ENCODE measurements around the gene PAQR4.

Gene PAQR4

DNA sequence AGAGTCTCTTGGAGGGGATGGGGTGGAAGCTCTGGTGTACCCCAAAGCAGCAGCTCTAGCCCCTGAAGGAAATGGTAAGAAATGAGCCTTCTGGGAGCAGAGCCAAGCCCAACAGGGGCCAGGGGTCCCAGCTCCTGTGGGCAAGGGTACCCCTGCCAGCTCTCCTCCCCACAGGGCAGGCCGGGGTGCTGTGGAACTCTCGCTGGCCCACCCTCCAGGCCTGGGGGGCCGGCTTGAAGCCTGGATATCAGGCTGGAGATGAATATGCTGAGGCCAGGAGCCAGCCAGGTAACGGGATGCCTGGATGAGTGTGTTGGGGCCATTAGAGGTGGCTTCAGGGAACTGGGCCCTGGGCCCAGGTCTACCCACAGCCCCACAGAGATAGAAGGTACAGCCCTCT lies 31.4 kb downstream of the PAQR4 start:
- H3K79me2 ChIP-seq (ENCODE audit: low read length), result no peaks in the 10 kb centered on the region
- no peaks in the 10 kb centered on the region for H3K9me2 ChIP-seq (replicated peaks; ENCODE audit: insufficient read depth, low read length)
- H3K4me2 ChIP-seq (ENCODE audit: low read depth, low read length), result no peak overlapping the region
- H3K4me1 ChIP-seq (ENCODE audit: low read length), result no peaks in the 10 kb centered on the region
- DNase-seq, result no peak
- H3K9ac ChIP-seq (ENCODE audit: low read length), result no peak overlapping the region
- no peak overlapping the region for H3K4me3 ChIP-seq (ENCODE audit: low read length)
- no peak for TF ChIP-seq EZH2 (optimal IDR thresholded peaks at IDR 0.05; ENCODE audit: low read depth, low read length)
- TF ChIP-seq EZH2phosphoT487 (IDR thresholded peaks at IDR 0.05; ENCODE audit: low read length), result no peak
- TF ChIP-seq, protein P1, sequence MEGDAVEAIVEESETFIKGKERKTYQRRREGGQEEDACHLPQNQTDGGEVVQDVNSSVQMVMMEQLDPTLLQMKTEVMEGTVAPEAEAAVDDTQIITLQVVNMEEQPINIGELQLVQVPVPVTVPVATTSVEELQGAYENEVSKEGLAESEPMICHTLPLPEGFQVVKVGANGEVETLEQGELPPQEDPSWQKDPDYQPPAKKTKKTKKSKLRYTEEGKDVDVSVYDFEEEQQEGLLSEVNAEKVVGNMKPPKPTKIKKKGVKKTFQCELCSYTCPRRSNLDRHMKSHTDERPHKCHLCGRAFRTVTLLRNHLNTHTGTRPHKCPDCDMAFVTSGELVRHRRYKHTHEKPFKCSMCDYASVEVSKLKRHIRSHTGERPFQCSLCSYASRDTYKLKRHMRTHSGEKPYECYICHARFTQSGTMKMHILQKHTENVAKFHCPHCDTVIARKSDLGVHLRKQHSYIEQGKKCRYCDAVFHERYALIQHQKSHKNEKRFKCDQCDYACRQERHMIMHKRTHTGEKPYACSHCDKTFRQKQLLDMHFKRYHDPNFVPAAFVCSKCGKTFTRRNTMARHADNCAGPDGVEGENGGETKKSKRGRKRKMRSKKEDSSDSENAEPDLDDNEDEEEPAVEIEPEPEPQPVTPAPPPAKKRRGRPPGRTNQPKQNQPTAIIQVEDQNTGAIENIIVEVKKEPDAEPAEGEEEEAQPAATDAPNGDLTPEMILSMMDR (IDR thresholded peaks at IDR 0.05; ENCODE audit: low read length), result no peak
- no peaks in the 10 kb centered on the region for H3K9me3 ChIP-seq (replicated peaks; ENCODE audit: insufficient read depth, low read length)
- H3F3A ChIP-seq (ENCODE audit: insufficient read depth, low read length), result no peaks in the 10 kb centered on the region
- no peaks in the 10 kb centered on the region for H4K20me1 ChIP-seq (ENCODE audit: insufficient read depth, low read length)
- no peaks in the 10 kb centered on the region for H3K36me3 ChIP-seq (replicated peaks; ENCODE audit: insufficient read depth, low read length)
- H3K27ac ChIP-seq (ENCODE audit: low read length), result no peak overlapping the region
- no peak overlapping the region for H2AFZ ChIP-seq (ENCODE audit: low read length)
- peaks cover 72% of the 10 kb centered on the region for H3K27me3 ChIP-seq (replicated peaks; ENCODE audit: insufficient read depth, low read length)

DNA sequence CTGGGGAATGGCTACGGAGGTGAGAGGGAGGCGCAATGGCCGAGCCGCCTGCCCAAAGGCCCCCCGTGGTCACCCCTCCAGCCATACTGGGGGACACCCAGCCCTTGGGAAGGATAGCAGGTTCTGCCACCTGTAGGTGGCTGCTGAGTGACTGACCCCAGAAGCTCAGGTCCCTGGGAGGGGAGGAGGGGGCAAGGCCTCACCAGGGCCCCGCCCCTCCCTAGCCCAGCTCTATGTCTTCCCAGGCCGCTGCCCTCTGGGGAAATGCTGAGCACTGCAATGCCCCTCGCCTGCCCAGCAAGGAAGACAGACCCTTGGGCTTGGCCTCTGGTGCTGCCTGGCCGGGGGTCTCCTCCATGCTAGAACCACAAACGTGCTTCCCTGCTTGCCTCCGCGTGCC lies 32.2 kb downstream of the PAQR4 start:
- Histone ChIP-seq H4K20me1 (ENCODE audit: insufficient read depth, low read length) (no peaks in the 10 kb centered on the region), H3K36me3 (replicated peaks; ENCODE audit: insufficient read depth, low read length) (no peaks in the 10 kb centered on the region)
- no peak for DNase-seq

DNA sequence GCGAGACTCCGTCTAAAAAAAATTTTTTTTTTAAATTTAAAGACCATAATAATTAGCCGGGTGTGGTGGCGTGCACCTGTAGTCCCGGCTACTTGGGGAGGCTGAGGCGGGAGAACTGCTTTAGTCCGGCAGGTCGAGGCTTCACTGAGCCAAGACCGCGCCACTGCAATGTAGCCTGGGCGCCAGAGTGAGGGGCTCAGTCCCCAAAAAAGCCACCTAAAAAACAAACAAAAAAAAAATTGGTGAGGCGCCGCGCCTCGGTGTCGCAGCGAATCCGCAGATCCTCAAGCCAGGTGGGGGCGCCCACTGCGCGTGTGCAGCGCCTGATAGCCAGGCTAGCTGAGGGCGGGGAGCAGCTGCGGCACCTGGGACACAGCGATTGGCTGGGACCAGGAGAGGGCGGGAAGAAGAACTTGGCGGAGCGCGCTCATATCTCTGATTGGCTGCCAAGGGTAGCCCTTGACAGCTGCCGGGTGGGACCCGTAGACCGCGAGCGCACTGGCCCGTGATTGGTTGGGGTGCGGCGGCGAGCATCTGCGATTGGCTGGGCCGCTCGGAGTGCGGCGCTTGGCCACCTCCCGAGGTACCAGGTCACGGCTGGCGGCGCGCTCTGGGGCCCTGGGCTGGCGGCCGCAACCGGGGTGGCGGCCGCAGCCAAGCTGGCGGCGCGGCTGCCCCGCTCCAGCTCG lies 34.6 kb downstream of the PAQR4 start:
- Histone ChIP-seq H3K27me3 (replicated peaks; ENCODE audit: insufficient read depth, low read length) (peaks cover 54% of the 10 kb centered on the region), H3K27ac (ENCODE audit: low read length) (no peak overlapping the region), H3K9ac (ENCODE audit: low read length) (no peak overlapping the region), H3K4me1 (ENCODE audit: low read length) (peaks cover 11% of the 10 kb centered on the region), H3K4me3 (ENCODE audit: low read length) (no peak overlapping the region), H3K9me2 (replicated peaks; ENCODE audit: insufficient read depth, low read length) (no peaks in the 10 kb centered on the region), H3F3A (ENCODE audit: insufficient read depth, low read length) (peaks cover 3% of the 10 kb centered on the region; the same call in 1 of the 2 replicates), H3K79me2 (ENCODE audit: low read length) (no peaks in the 10 kb centered on the region), H3K4me2 (ENCODE audit: low read depth, low read length) (peak overlapping the region; percentile 66; the same call in 1 of the 2 replicates), H2AFZ (ENCODE audit: low read length) (no peak overlapping the region), H4K20me1 (ENCODE audit: insufficient read depth, low read length) (no peaks in the 10 kb centered on the region), H3K36me3 (replicated peaks; ENCODE audit: insufficient read depth, low read length) (no peaks in the 10 kb centered on the region), H3K9me3 (replicated peaks; ENCODE audit: insufficient read depth, low read length) (no peaks in the 10 kb centered on the region)
- TF ChIP-seq EZH2phosphoT487 (IDR thresholded peaks at IDR 0.05; ENCODE audit: low read length) (no peak), EZH2 (optimal IDR thresholded peaks at IDR 0.05; ENCODE audit: low read depth, low read length) (no peak)
- TF ChIP-seq, protein P1 (IDR thresholded peaks at IDR 0.05; ENCODE audit: low read length), result peak; percentile 48
- peak; percentile 99 for DNase-seq

More for the DNA sequence above, 32.2 kb downstream of the PAQR4 start:
- H3K4me3 ChIP-seq (ENCODE audit: low read length), result no peak overlapping the region
- H3F3A ChIP-seq (ENCODE audit: insufficient read depth, low read length), result no peaks in the 10 kb centered on the region
- TF ChIP-seq, protein P1 (IDR thresholded peaks at IDR 0.05; ENCODE audit: low read length), result no peak
- TF ChIP-seq EZH2 (optimal IDR thresholded peaks at IDR 0.05; ENCODE audit: low read depth, low read length), result no peak
- TF ChIP-seq EZH2phosphoT487 (IDR thresholded peaks at IDR 0.05; ENCODE audit: low read length), result no peak
- no peaks in the 10 kb centered on the region for H3K9me2 ChIP-seq (replicated peaks; ENCODE audit: insufficient read depth, low read length)
- H3K4me1 ChIP-seq (ENCODE audit: low read length), result no peaks in the 10 kb centered on the region
- H3K27me3 ChIP-seq (replicated peaks; ENCODE audit: insufficient read depth, low read length), result peaks cover 64% of the 10 kb centered on the region
- no peaks in the 10 kb centered on the region for H3K9me3 ChIP-seq (replicated peaks; ENCODE audit: insufficient read depth, low read length)
- no peak overlapping the region for H3K9ac ChIP-seq (ENCODE audit: low read length)
- H2AFZ ChIP-seq (ENCODE audit: low read length), result no peak overlapping the region
- no peak overlapping the region for H3K27ac ChIP-seq (ENCODE audit: low read length)
- H3K79me2 ChIP-seq (ENCODE audit: low read length), result no peaks in the 10 kb centered on the region
- no peak overlapping the region for H3K4me2 ChIP-seq (ENCODE audit: low read depth, low read length)
